GM19238 (cell line): Measurements from ENCODE around the gene FCRLB.
"Not testable (repeated sequence)": the region's sequence is repeated elsewhere in the genome, so short reads cannot be mapped to it uniquely, and the experiment has no call there.

Source experiments
- DNase-seq: peaks from one replicate; pipeline ENCODE4 v3.0.0; 2011; ENCODE audit warnings: low spot score; ENCODE audit not compliant: insufficient read length

The FCRLB gene

GRCh38 chr1:161739865-161740566 lies 18.7 kb downstream of the FCRLB start:
- no peak for DNase-seq

DNA sequence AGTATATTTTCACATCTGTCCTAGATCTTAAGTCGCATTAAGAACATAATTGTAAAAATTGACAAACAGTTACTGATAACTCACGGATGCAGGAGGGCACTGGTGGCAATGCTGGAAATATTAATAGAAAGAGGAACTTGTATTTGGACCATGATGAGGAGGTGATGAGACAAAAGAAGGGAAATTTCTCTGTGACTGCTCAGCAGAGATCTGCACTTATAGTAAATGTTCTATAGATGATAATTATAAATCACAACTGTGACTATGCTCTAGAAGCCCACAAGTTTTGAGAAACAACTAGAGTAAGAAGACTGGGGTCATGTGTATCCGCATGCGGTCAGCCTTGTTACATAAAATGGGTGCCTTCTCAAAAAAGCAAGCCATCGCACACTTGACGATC lies 19.6 kb downstream of the FCRLB start:
- no peak for DNase-seq

DNA sequence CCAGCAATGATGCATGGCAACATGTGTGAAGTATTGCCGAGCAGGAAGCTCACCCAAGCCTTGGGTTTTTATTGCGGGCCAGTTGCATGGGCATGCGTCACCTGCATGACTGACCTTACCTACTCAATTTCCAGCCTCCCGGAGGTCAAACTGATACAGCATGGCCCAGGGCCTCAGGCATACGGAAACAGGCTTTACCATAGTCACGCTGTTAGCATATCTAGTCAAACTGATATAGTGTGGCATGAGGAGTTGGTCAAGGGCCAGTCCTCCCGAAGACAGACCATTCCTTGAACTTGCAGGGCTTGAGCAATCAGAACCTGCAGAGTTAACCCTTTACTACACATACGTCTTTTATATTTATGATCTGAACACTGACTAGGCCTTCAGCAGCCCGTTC lies 21.9 kb downstream of the FCRLB start:
- no peak for DNase-seq

GRCh38 chr1:161747801-161748200 lies 26.5 kb downstream of the FCRLB start:
- no peak for DNase-seq

DNA sequence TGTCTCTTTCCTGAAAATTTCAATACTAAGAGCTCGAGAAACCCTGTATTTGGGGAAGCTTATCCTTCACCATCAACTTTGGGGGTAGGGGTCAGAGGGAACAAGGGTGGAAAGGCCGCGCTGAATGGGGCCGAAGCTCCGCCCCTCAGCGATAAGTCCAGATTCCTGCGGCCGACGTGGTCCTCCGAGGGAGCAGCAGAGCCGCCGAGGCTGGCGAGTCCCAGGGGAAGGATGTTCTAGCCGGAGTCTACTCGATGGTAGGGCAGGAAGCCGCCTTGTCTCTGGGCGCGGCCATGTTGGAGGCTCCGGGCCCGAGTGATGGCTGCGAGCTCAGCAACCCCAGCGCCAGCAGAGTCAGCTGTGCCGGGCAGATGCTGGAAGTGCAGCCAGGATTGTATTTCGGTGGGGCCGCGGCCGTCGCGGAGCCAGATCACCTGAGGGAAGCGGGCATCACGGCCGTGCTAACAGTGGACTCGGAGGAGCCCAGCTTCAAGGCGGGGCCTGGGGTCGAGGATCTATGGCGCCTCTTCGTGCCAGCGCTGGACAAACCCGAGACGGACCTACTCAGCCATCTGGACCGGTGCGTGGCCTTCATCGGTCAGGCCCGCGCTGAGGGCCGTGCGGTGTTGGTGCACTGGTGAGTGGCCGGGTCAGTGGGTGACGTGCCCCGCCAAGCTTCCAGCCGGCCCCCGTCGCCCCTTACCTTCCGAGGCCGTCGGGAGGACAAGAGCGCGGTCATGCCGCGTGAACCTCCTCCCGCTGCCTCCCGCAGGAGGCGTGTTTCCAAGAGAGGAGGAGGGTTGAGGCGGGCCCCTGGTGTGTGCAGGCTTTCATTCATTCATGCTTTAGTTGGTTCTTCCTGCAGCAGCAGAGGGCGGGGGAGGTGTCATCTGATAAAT lies 28.4 kb downstream of the FCRLB start, which contains the start of gene DUSP12:
DUSP12 (plus strand) TSS at position 278 of the 899 bp plus-strand sequence; CDS start at position 294, 16 bp downstream.
- peak; percentile 74 for DNase-seq

DNA sequence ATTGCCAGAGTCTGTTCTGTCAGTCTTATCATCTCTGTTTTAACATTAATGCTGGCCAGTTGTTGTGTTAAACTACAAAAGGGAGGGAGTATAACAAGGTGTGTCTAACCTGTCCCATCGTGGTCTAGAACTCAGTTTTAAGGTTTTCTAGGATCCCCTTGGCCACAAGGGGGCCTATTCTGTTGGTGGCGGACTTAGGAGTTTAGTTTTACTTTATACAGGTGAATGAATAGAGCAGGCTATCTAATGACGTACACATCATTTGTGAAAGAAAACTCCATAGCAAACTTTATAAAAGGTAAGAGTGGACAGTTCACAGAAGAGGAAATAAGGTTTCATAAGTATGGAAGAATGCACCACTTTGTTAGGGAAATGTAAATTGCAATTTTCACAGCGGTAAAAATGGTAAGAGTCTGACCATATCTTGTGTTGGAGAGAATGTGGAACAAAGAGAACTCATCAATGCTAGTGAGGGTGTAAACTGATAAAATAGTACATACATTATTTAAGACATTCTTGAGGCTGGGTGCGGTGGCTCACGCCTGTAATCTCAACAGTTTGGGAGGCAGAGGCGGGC lies 42.3 kb downstream of the FCRLB start:
- DNase-seq, result no peak

DNA sequence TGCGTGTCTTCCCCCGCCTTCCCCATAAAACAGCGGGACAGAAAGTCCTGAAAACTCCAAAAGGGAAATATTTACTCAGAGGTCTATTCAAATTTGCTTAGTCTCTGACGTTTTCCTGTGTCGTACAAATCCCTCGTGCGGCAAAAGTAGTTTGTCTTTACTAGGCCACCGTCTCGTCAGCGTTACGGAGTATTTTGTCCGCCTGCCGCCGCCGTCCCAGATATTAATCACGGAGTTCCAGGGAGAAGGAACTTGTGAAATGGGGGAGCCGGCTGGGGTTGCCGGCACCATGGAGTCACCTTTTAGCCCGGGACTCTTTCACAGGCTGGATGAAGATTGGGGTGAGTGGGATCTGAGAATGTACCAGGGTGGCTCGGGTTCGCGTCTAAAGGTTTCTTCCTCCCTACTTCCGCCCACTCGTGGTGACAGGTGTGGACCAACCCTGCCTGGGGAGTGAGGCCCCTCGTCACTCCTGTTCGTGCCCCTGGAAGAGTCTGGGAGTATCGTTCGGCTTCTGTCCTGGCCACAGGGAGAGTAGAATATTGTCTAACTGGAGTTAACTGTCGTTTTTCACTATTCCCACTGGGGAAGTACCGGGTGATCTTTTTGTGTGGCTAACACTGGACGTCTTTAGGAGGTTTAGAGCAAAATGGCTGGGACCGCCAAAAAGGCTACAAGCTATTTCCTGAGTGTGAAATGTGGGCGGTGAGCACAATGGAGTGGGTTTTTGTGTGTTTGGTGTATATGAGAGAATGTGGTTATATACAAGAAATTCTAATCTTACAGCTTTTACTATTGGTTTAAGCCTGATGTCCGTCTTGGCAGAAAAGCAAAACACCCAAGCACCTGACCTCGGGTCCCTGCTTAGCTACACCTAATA lies 45.0 kb downstream of the FCRLB start, which contains the start of gene ATF6:
ATF6 (plus strand) TSS at position 219 of the 880 bp plus-strand sequence; CDS start at position 260, 41 bp downstream.
- peak; percentile 42 for DNase-seq

- no peak for DNase-seq
These were observed 47.1 kb downstream of the FCRLB start for GRCh38 chr1:161768461-161768860.

DNA sequence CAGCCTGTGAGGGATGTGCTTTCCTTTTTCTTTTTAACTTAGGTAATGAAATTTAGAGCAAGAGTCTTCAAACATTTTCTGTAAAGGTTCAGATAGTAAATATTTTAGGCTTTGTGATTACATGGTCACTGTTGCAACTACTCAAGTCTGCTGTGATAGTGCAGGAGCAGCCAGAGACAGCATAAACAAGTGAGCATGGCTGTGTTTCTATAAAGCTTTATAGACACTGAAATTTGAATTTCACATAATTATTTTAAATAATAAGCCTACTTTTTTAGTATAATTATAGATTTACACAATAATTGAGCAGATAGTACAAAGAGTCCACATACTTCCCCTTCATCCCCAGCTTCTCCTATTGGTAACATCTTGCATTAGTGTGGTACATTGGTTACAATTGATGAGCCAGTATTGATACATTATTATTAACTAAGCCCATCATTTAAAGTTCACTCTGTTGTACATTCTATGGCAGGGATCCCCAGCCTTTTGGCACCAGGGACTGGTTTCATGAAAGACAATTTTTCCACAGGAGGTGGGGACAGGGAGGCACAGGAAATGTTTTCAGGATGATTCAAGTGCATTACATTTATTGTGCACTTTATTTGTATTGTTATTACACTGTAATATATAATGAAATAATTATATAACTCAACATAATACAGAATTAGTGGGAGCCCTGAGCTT lies 47.8 kb downstream of the FCRLB start:
- no peak for DNase-seq

- not testable (repeated sequence) for DNase-seq
These were observed 48.3 kb downstream of the FCRLB start for GRCh38 chr1:161769673-161770045.

- DNase-seq, result no peak
These were observed 48.9 kb downstream of the FCRLB start for GRCh38 chr1:161770250-161770649.

- DNase-seq, result no peak
These were observed 49.8 kb downstream of the FCRLB start for GRCh38 chr1:161771161-161771560.

- no peak for DNase-seq
These were observed 50.6 kb downstream of the FCRLB start for GRCh38 chr1:161771973-161772372.

DNA sequence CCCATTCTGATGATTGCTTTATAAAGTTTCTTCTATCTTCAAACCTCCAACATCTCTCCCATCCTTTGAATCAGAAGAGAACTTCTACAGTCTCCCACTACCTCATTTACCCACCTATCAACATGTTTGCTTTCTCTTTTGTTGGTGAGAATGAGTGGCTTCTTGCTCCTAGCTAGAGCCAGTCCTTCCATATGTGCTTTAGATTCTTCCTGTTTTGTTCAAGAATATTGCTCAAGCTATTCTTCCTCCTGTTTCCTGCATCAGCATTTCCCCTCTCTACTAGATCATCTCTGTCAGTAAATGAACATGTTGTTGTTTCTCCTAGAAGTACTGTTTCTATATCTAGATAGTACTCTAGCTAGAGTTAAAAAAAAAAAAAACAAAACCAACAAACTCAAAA lies 51.1 kb downstream of the FCRLB start:
- no peak for DNase-seq

DNA sequence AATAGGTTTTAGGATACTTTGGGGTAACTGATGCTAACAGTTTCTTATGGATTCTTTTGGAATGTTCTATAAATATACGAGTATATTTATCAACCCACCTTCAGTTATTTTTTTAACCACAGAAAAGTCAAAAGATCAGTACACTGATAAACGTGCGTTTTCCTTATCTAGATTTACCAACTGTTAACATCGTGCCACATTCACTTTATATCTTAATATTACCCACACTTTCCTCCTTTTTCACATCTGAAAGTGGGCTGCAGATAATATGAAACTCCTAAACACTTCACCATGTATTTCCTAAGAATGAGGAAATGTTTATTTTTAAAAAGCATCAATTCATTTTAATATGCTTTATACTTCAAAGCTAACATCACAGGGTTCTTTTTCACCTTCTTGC lies 52.4 kb downstream of the FCRLB start:
- no peak for DNase-seq

GRCh38 chr1:161777261-161777660 lies 55.9 kb downstream of the FCRLB start:
- no peak for DNase-seq
